Spleen (tissue), 7 donors: Measurements from ENCODE around the gene RPL19.

Experiments
- POLR2AphosphoS5 ChIP-seq, 3 donors: sonication (generic); formaldehyde crosslinking; IDR thresholded peaks; one replicate each; pipeline ENCODE4 v1.5.1; 2017; ENCODE audit warnings: antibody characterized with exemption in 3 of 3
- TF ChIP-seq, protein P1 (sequence below), 11 experiments: fragments of 200-600 bp in 7 of 11; fragments of 450-650 bp in 4 of 11; sonication (generic) in 4 of 11; IDR thresholded peaks in 8 of 11; conservative IDR thresholded peaks in 3 of 11; 1 replicate in 7 of 11; 2 replicates in 4 of 11; pipeline versions ENCODE4 v1.4.0 to v1.8.0; 2016 to 2021; ENCODE audit warnings: antibody characterized with exemption in 11 of 11, inconsistent platforms in 4 of 11, mild to moderate bottlenecking in 1 of 11
- donor health status: DM: no; HTN: no; CAD: no; lungs with moderate emphysema.
- donor health status: DM: no; HTN: no; CAD: no.
- donor health status: DM: no; HTN: no; CAD: no.

- no peak for TF ChIP-seq POLR2AphosphoS5 (IDR thresholded peaks at IDR 0.05)
- TF ChIP-seq, protein P1, sequence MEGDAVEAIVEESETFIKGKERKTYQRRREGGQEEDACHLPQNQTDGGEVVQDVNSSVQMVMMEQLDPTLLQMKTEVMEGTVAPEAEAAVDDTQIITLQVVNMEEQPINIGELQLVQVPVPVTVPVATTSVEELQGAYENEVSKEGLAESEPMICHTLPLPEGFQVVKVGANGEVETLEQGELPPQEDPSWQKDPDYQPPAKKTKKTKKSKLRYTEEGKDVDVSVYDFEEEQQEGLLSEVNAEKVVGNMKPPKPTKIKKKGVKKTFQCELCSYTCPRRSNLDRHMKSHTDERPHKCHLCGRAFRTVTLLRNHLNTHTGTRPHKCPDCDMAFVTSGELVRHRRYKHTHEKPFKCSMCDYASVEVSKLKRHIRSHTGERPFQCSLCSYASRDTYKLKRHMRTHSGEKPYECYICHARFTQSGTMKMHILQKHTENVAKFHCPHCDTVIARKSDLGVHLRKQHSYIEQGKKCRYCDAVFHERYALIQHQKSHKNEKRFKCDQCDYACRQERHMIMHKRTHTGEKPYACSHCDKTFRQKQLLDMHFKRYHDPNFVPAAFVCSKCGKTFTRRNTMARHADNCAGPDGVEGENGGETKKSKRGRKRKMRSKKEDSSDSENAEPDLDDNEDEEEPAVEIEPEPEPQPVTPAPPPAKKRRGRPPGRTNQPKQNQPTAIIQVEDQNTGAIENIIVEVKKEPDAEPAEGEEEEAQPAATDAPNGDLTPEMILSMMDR (IDR thresholded peaks at IDR 0.05 in 8 of 11, conservative IDR thresholded peaks at IDR 0.05 in 3 of 11): no peak
Measured at GRCh38 chr17:39195568-39196160, 4.4 kb upstream of the RPL19 start.
